ENCODE results near the gene SAMD4A.

SAMD4A gene

GRCh38 chr14:54639611-54640010 is 72.7 kb downstream of the SAMD4A start:
- H3K79me2 ChIP-seq (ENCODE audit: insufficient read depth, low read length): no peaks in the 10 kb centered on the region
- H3K27ac ChIP-seq (ENCODE audit: low read depth, low read length): no peak overlapping the region
- H3K4me3 ChIP-seq (ENCODE audit: insufficient read depth, low read length, poor library complexity, severe bottlenecking): no peak overlapping the region
- H3K4me2 ChIP-seq (ENCODE audit: low read depth, low read length, poor library complexity, severe bottlenecking): no peak overlapping the region
- no peaks in the 10 kb centered on the region for H4K20me1 ChIP-seq (ENCODE audit: low read depth, low read length)
- no peak for TF ChIP-seq EZH2phosphoT487 (conservative IDR thresholded peaks at IDR 0.05; ENCODE audit: low read length)
- TF ChIP-seq, protein P1, sequence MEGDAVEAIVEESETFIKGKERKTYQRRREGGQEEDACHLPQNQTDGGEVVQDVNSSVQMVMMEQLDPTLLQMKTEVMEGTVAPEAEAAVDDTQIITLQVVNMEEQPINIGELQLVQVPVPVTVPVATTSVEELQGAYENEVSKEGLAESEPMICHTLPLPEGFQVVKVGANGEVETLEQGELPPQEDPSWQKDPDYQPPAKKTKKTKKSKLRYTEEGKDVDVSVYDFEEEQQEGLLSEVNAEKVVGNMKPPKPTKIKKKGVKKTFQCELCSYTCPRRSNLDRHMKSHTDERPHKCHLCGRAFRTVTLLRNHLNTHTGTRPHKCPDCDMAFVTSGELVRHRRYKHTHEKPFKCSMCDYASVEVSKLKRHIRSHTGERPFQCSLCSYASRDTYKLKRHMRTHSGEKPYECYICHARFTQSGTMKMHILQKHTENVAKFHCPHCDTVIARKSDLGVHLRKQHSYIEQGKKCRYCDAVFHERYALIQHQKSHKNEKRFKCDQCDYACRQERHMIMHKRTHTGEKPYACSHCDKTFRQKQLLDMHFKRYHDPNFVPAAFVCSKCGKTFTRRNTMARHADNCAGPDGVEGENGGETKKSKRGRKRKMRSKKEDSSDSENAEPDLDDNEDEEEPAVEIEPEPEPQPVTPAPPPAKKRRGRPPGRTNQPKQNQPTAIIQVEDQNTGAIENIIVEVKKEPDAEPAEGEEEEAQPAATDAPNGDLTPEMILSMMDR (IDR thresholded peaks at IDR 0.05; ENCODE audit: insufficient read depth, low read length, poor library complexity, severe bottlenecking): no peak
- no peak overlapping the region for H3K9ac ChIP-seq (ENCODE audit: low read length)
- no peaks in the 10 kb centered on the region for H3K27me3 ChIP-seq (ENCODE audit: low read length)
- H3K9me3 ChIP-seq (ENCODE audit: insufficient read depth, low read length): no peaks in the 10 kb centered on the region
- no peaks in the 10 kb centered on the region for H3K9me2 ChIP-seq (replicated peaks; ENCODE audit: insufficient read depth, low read length)
- no peaks in the 10 kb centered on the region for H3F3A ChIP-seq (ENCODE audit: insufficient read depth)
- H3K36me3 ChIP-seq (ENCODE audit: low read length): no peaks in the 10 kb centered on the region
- H2AFZ ChIP-seq (ENCODE audit: low read depth, low read length, severe bottlenecking): no peak overlapping the region

- Histone ChIP-seq H3K27ac (ENCODE audit: low read depth, low read length) (no peak overlapping the region), H3K9me3 (ENCODE audit: insufficient read depth, low read length) (no peaks in the 10 kb centered on the region), H3K4me3 (ENCODE audit: insufficient read depth, low read length, poor library complexity, severe bottlenecking) (no peak overlapping the region), H3K4me2 (ENCODE audit: low read depth, low read length, poor library complexity, severe bottlenecking) (no peak overlapping the region), H4K20me1 (ENCODE audit: low read depth, low read length) (no peaks in the 10 kb centered on the region), H3K36me3 (ENCODE audit: low read length) (no peaks in the 10 kb centered on the region), H2AFZ (ENCODE audit: low read depth, low read length, severe bottlenecking) (no peak overlapping the region), H3F3A (ENCODE audit: insufficient read depth) (no peaks in the 10 kb centered on the region), H3K27me3 (ENCODE audit: low read length) (no peaks in the 10 kb centered on the region), H3K9ac (ENCODE audit: low read length) (no peak overlapping the region), H3K79me2 (ENCODE audit: insufficient read depth, low read length) (no peaks in the 10 kb centered on the region), H3K9me2 (replicated peaks; ENCODE audit: insufficient read depth, low read length) (no peaks in the 10 kb centered on the region)
- no peak for TF ChIP-seq EZH2phosphoT487 (conservative IDR thresholded peaks at IDR 0.05; ENCODE audit: low read length)
- TF ChIP-seq, protein P1 (IDR thresholded peaks at IDR 0.05; ENCODE audit: insufficient read depth, low read length, poor library complexity, severe bottlenecking): no peak
Measured at GRCh38 chr14:54640506-54640905, 73.6 kb downstream of the SAMD4A start.

- Histone ChIP-seq H3K27me3 (ENCODE audit: low read length) (no peaks in the 10 kb centered on the region), H4K20me1 (ENCODE audit: low read depth, low read length) (no peaks in the 10 kb centered on the region), H3K4me2 (ENCODE audit: low read depth, low read length, poor library complexity, severe bottlenecking) (no peak overlapping the region), H3K9me3 (ENCODE audit: insufficient read depth, low read length) (no peaks in the 10 kb centered on the region), H3K36me3 (ENCODE audit: low read length) (no peaks in the 10 kb centered on the region), H3F3A (ENCODE audit: insufficient read depth) (no peaks in the 10 kb centered on the region), H3K79me2 (ENCODE audit: insufficient read depth, low read length) (no peaks in the 10 kb centered on the region), H3K4me3 (ENCODE audit: insufficient read depth, low read length, poor library complexity, severe bottlenecking) (no peak overlapping the region), H3K9me2 (replicated peaks; ENCODE audit: insufficient read depth, low read length) (no peaks in the 10 kb centered on the region), H2AFZ (ENCODE audit: low read depth, low read length, severe bottlenecking) (no peak overlapping the region), H3K27ac (ENCODE audit: low read depth, low read length) (no peak overlapping the region), H3K9ac (ENCODE audit: low read length) (no peak overlapping the region)
- TF ChIP-seq EZH2phosphoT487 (conservative IDR thresholded peaks at IDR 0.05; ENCODE audit: low read length): no peak
- TF ChIP-seq, protein P1 (IDR thresholded peaks at IDR 0.05; ENCODE audit: insufficient read depth, low read length, poor library complexity, severe bottlenecking): no peak
Measured at GRCh38 chr14:54642121-54642520, 75.2 kb downstream of the SAMD4A start.

Data from SU-DHL-6 (cell line).